A172 (cell line): ENCODE data around the gene IL17RA. TPM values are rescaled to one million over a fixed set of nuclear protein-coding genes. Genes with fewer than 3 reads are reported as not detected.

ENCODE experiments used
- DNase-seq: peaks from one replicate; pipeline ENCODE4 v3.0.0-alpha.2; 2015; ENCODE audit warnings: low spot score
- total RNA-seq: library from RNA; depleted of rRNA; stranded (reverse); fragments of >200 nt; shearing (Covaris generic); gene quantifications from 2 replicates; pipeline ENCODE4 v1.2.3, GENCODE V29; 2014

The IL17RA gene
- total RNA-seq, 1 experiment from 2014 or later, result 4.7 TPM

DNA sequence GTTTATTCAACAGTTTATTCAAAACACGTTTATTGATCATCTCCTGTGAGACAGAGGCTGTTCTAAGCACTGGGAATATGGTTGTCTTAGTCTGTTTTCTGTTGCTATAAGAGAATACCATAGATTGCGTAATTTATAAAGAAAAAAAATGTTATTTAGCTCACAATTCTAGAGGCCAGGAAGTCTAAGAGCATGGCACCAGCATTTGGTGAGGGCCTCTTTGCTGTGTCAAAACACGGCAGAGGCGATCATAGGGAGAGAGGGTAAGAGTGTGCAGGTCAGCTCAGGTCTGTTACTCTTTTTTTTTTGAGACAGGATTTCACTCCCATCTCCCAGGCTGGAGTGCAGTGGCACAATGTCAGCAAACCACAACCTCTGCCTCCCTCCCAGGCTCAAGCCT, 5.2 kb upstream of the IL17RA start:
- DNase-seq, result no peak

DNA sequence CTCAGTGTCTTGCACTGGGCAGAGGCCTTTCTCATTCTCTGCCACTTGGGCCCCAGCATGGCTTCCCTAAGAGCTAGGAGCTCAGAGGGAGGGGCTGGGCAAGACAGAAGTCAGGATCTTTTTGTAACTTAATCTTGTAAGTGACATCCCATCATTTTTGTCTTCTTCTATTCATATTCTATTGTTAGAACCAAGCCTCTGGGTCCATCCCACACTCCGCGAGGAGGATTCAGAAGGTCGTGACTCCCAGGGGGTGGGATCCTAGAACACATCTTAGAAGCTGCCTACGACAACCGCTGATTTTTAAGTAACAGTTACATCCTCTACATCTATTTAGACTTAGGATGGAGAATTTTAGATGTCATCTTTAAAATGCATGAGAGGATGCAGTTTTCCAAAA, 1.5 kb upstream of the IL17RA start:
- no peak for DNase-seq

DNA sequence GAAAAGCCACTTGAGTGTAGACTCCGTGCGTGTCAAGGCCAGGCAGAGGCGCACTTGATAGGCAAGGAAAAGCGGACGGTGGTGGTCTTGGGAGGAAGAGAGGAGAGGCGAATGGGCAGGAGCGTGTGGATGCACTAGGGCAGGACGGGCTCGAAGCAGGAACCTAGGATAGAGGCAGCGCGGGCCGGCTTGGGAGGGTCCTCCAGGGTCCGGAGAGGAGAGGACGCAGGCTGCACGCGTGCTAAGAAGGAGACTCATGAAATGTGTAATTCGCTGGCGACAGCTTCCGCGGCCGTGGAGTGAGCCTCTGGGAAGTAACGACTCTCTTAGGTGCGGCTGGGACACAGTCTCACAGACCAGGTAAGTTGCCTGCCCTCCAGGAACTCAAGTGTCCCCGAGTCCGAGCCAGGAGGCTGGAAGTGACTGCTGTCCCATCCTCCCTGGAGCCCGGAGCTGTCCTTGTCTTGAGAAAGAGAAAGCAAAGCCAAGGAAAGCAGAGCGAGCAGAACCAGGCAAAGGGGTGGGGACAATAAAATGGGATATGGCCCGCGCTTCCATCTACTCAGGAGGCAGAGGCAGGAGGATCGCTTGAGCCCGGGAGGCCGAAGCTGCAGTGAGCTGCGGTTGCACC, 874 bp upstream of the IL17RA start:
- DNase-seq, result no peak

- no peak for DNase-seq
Observed at GRCh38 chr22:17085277-17086181, 729 bp downstream of the IL17RA start.

DNA sequence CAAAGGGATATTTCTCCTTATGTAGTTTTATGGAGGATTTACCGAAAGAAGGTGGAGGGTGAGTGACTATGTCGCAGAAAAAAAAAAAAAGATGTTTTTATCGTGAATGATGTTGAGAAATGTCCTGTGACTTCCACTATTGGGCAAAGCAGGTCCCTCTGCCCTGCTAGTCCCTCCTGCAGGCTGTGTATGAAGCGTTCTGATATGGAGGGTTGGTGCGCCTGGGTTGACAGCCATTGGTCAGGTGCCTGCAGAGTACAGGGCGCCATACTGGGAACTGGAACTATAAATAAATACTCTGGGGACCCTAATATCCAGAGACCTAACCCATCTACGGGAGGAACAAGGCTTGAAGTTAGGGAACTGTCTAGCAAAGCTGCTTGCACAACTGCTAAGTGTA, 1.5 kb downstream of the IL17RA start:
- no peak for DNase-seq

- DNase-seq, result no peak
Observed at GRCh38 chr22:17086788-17087497, 2.1 kb downstream of the IL17RA start.

GRCh38 chr22:17087498-17088131, 2.8 kb downstream of the IL17RA start:
- peak; percentile 23 for DNase-seq

DNA sequence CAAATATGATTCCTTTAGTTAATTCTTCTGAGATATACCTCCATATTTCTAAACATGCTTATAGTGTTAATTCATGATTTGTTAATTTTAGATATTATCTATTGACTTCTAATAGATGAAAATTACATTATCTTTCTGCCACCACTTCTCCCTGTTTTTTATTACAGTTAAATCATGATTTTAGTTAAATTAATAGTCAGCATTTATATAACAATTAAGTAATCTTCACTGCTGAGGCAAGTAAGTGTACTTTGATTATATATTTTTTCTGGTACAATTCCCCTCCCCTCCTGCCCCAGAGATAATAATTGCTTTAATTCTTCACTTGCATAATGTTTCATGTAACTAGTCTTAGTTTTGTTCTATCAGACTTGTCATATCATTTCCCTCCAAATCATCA, 5.8 kb downstream of the IL17RA start:
- no peak for DNase-seq

DNA sequence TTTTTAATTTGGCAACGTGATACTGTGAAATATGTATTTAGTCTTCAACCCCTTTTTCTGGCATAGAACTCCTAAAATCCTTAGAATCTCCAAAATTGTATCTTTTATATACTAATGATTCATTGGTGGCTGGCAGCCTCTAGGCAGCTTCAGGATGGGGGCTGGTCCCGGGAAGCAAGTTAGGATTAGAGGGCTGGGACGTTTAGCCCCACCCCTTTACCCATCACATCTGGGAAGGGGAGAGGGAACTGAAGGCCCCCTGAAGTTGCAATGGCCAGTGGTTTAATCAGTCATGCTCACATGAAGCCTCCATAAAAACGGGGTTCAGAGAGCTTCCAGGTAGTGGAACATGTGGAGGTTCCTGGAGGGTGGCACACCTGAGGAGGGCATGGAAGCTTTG, 7.1 kb downstream of the IL17RA start:
- no peak for DNase-seq

DNA sequence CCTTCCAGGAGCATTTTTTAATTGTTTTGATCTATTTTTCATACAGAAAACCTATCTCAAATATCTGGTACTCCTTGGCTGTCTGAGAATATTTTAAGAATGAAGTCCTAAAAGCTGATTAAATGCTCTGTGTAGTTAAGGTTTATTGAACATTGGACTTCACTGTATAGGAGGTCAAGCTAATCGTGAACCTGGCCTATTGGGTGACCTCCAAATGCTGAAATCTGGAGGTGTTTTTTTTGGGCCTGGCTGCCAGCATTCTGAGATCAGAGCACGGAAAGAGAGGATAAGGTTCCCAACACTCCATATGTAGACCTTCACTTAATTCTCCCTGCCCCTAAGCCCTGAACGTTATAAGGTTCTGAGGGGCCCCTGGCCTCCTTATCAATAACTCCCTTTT, 8.3 kb downstream of the IL17RA start:
- DNase-seq, result no peak

DNA sequence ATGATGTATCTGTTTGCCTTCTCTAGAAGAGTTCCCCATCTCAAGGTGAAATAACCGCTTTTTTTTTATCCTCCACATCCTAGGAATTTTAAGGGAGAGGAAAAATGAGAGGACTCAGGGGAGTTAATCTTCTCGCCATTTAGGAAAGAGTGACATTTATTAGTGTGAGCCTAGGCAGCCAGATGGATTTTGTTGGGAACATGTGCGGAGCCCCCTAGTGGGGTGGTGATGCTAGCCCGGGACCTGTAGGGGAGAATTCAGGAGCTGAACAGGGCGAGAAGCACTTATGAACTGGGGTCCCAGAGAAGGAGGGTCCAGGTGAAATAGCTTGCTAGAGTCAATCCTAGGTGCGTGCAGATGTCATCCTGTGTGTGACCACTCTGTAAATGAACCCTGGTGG, 10.7 kb downstream of the IL17RA start:
- DNase-seq, result no peak

DNA sequence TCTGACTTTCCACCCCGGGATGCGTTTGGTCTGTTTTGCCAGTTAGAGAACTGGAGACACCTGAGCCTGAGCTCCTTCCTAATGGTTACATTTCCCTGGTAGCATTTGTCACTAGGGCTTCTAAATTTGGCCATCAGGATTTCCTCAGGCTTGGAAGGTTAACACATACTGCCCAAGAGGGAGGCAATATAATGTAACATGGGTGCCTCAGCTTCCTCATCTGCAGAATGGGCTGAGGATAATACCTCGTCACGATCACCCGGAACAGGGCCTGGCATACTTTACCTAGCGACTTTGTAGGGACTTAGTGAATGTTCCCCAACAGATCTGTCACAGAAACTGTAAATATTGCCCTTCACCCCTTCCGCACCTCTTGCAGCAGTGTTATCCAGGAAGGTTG, 11.3 kb downstream of the IL17RA start:
- DNase-seq, result no peak

DNA sequence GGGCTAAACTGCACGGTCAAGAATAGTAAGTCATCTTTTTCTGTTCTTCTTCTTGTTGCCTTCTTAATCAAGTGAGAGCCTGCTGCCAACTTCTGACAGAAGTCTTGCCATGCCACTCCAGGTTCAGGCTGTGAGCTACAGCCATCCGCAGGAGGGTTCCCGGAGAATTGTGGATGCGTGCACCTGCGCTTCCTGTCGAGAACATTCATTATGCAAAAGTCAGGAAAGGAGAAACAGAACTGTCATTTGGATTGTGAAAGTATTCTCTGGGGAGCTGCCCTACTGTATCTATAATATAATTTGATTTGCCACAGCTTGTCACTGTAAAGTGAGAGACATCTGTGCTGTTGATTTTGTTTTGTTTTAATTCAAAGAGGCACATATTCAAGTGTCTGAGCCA, 12.3 kb downstream of the IL17RA start:
- DNase-seq, result no peak

GRCh38 chr22:17097701-17098100, 12.9 kb downstream of the IL17RA start:
- DNase-seq, result no peak

GRCh38 chr22:17098379-17098819, 13.6 kb downstream of the IL17RA start:
- DNase-seq, result no peak

DNA sequence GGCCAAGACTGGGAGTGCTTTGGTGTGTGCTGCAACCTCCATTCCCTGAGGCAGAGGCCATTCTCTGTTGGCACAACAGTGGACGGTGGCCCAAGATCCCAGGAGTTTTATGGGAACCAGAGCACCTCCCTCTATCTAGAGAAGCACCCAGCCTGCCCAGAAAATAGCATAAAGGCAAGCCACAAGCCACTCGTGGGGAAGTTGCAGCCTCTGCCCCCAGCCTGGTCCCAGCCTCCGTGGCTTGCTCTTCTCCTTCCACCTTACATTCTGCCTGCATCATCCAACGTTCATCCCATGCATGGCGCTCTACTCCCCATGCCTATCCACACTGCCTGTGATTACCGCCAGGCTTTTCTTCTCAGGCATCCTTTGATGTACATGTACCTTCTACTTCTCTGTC, 15.8 kb downstream of the IL17RA start:
- DNase-seq, result no peak

DNA sequence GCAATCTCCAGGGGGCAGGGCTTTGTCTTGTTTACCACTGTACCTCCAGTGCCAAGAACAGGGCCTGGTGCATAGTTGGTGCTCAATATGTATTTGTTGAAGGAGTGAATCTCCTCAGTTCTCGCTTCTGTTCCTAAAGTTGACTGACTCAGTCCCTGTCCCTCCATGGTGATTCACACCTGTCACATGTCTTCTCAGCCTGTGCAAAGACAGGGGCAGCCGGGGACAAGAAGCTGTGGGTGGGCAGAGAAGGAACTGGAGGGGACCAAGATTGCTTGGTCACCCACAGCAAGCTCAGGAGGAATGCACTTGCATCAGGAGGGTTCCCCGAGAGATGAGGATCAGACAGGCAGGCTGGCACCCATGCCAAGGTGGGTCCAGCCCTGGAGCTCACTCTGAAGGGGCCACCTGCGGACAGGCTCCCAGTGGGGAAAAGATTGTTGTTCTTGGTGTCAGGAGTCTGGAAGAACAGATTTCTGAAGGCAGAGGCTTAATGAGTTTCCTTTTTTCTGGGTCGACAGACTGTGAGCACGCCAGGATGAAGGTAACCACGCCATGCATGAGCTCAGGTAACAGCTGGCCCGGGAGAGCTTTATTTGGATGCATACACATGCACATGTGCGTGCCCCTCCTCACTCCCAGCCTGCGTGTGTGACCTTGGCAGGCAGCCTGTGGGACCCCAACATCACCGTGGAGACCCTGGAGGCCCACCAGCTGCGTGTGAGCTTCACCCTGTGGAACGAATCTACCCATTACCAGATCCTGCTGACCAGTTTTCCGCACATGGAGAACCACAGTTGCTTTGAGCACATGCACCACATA, 16.9 kb downstream of the IL17RA start:
- DNase-seq, result no peak

DNA sequence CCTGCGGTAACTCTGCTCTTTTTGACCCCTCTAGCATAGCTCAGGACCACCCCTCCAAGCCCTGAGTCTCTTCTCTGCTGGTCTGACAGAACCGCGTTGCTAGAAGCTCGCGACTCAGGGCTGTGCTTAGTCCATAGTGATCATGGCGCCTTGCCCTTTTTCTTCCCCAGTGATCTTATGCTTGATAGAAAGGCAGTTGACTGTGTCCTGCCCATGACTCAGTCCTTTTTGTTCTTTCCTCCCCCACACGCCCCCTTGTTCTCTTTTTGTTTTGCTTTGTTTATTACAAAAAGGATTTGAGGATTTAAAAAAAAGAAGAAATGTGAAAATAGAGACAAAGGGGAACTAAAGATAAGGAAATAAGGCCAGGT, 17.5 kb downstream of the IL17RA start:
- no peak for DNase-seq

DNA sequence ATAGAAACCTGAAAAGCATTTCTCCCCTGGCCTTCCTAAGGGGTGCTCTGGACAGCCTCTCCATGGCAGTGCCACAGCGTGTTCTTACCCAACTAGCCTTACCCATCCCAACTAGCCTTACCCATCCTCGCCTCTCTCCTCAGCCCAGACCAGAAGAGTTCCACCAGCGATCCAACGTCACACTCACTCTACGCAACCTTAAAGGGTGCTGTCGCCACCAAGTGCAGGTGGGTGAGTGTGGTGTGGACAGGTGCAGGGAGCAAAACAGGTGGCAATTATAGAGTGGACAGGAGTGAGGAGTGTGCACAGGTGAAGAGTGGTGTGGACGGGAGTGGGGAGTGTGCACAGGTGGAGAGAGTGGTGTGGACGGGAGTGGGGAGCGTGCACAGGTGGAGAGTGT, 18.6 kb downstream of the IL17RA start:
- no peak for DNase-seq

GRCh38 chr22:17104336-17104935, 19.6 kb downstream of the IL17RA start:
- no peak for DNase-seq
